ENCODE results near the gene NHSL1. TPM values are rescaled to one million over a fixed set of nuclear protein-coding genes. Genes with fewer than 3 reads are reported as not detected.

The NHSL1 gene
- polyA plus RNA-seq, 3 donors = 0.06 to 2.8 (median 0.51) TPM

GRCh38 chr6:138461647-138462046, 37.6 kb downstream of the NHSL1 start:
- Histone ChIP-seq H3K27me3 (ENCODE audit: control insufficient read depth in 2 of 2, insufficient read depth in 2 of 2, low read length in 2 of 2) (no peaks in the 10 kb centered on the region), H4K20me1 (ENCODE audit: insufficient read depth, low read length) (no peaks in the 10 kb centered on the region), H3K36me3 (replicated peaks in 1 of 2; ENCODE audit: control insufficient read depth in 1 of 2, insufficient read depth in 2 of 2, low read length in 2 of 2) (no peaks in the 10 kb centered on the region), H3K4me3 (replicated peaks in 1 of 3; ENCODE audit: low read depth in 2 of 3, low read length in 3 of 3) (no peak overlapping the region), H3K4me2 (replicated peaks; ENCODE audit: extremely low read depth, low read length, poor library complexity, severe bottlenecking) (no peak overlapping the region), H3K79me2 (ENCODE audit: insufficient read depth, low read length) (no peaks in the 10 kb centered on the region), H3K4me1 (ENCODE audit: control insufficient read depth in 1 of 2, insufficient read depth in 2 of 2, low read length in 2 of 2) (peaks cover 0 to under 1% of the 10 kb centered on the region in 2 donors), H3K9ac (ENCODE audit: insufficient read depth, low read length, poor library complexity, severe bottlenecking) (no peak overlapping the region), H3K9me3 (replicated peaks in 1 of 2; ENCODE audit: control insufficient read depth in 1 of 2, insufficient read depth in 1 of 2, low read length in 2 of 2) (peaks cover 0 to 4% of the 10 kb centered on the region in 2 donors), H3K27ac (ENCODE audit: low read depth in 1 of 2, low read length in 2 of 2) (no peak overlapping the region), H2AFZ (ENCODE audit: insufficient read depth, low read depth, low read length, poor library complexity, severe bottlenecking) (no peak overlapping the region)
- Mint-ChIP-seq H3K9me3 (peaks cover 0 to 6% (median 2%) of the 10 kb centered on the region in 7 donors), H3K36me3 (peaks cover 8 to 11% of the 10 kb centered on the region in 2 donors), H3K27ac (no peak overlapping the region), H3K4me1 (peaks cover 6% of the 10 kb centered on the region), H3K27me3 (ENCODE audit: low read depth in 3 of 3) (no peaks in the 10 kb centered on the region), H3K4me3 (no peak overlapping the region)
- no CpG with 5 or more reads among the region's 1 CpG for WGBS (ENCODE audit: insufficient coverage)
- intact Hi-C loops (cut with micrococcal nuclease) = no loop called here
- DNase-seq = no peak
- TF ChIP-seq CTCF (IDR thresholded peaks at IDR 0.05) = no peak

GRCh38 chr6:138456401-138456790, 42.9 kb downstream of the NHSL1 start:
- Histone ChIP-seq H3K27ac (ENCODE audit: low read depth in 1 of 2, low read length in 2 of 2) (no peak overlapping the region), H3K4me3 (replicated peaks in 1 of 3; ENCODE audit: low read depth in 2 of 3, low read length in 3 of 3) (peak overlapping the region in 1 of 3 experiments; percentile 53), H4K20me1 (ENCODE audit: insufficient read depth, low read length) (no peaks in the 10 kb centered on the region), H2AFZ (ENCODE audit: insufficient read depth, low read depth, low read length, poor library complexity, severe bottlenecking) (no peak overlapping the region), H3K27me3 (ENCODE audit: control insufficient read depth in 2 of 2, insufficient read depth in 2 of 2, low read length in 2 of 2) (no peaks in the 10 kb centered on the region), H3K4me1 (ENCODE audit: control insufficient read depth in 1 of 2, insufficient read depth in 2 of 2, low read length in 2 of 2) (peaks cover 11 to 19% of the 10 kb centered on the region in 2 donors), H3K36me3 (replicated peaks in 1 of 2; ENCODE audit: control insufficient read depth in 1 of 2, insufficient read depth in 2 of 2, low read length in 2 of 2) (no peaks in the 10 kb centered on the region), H3K79me2 (ENCODE audit: insufficient read depth, low read length) (no peaks in the 10 kb centered on the region), H3K9ac (ENCODE audit: insufficient read depth, low read length, poor library complexity, severe bottlenecking) (no peak overlapping the region), H3K4me2 (replicated peaks; ENCODE audit: extremely low read depth, low read length, poor library complexity, severe bottlenecking) (peak overlapping the region; percentile 50), H3K9me3 (replicated peaks in 1 of 2; ENCODE audit: control insufficient read depth in 1 of 2, insufficient read depth in 1 of 2, low read length in 2 of 2) (no peaks in the 10 kb centered on the region)
- Mint-ChIP-seq H3K4me3 (peak overlapping the region in 1 of 2 donors; percentile 42), H3K36me3 (no peaks in the 10 kb centered on the region), H3K4me1 (peaks cover 19% of the 10 kb centered on the region), H3K27me3 (ENCODE audit: low read depth in 3 of 3) (no peaks in the 10 kb centered on the region), H3K9me3 (peaks cover 0 to 3% (median 0%) of the 10 kb centered on the region in 7 donors), H3K27ac (no peak overlapping the region)
- 92% methylated on average over 2 of the region's 6 CpGs for WGBS (ENCODE audit: insufficient coverage)
- TF ChIP-seq CTCF (IDR thresholded peaks at IDR 0.05) = no peak
- no peak for DNase-seq
- intact Hi-C loops (cut with micrococcal nuclease) = loop anchor here in 1 of 2 donors (10.0 kb wide), 1 partner anchor 48 kb away; no protein-coding TSS in a partner anchor
